IMR-90 (cell line): Measurements from ENCODE around the gene ACAN. TPM values are rescaled to one million over a fixed set of nuclear protein-coding genes. Genes with fewer than 3 reads are reported as not detected.

ENCODE experiments used
- ATAC-seq: fragments of 200-7000 bp; cut with Tn5 transposase; 2 replicates; pipeline ENCODE4 v1.9.1; 2020; ENCODE audit warnings: low read depth, mild to moderate bottlenecking, moderate library complexity
- BruUV-seq: library from RNA; stranded (reverse); fragments of 400-500 nt; replicated peaks from 2 replicates; lab custom pipeline; 2021; lab: Mats Ljungman, UMichigan
- CTCF ChIA-PET: fragments of 300-600 bp; formaldehyde crosslinking; extraction: SDS; loops from one replicate; lab custom pipeline; 2021; ENCODE audit warnings: antibody characterized with exemption; lab: Yijun Ruan, JAX
- POLR2A ChIA-PET: fragments of 300-600 bp; sonication (Branson Sonifier 250); formaldehyde crosslinking; loops from one replicate; lab custom pipeline; 2022; ENCODE audit warnings: antibody characterized with exemption; ENCODE audit not compliant: unreplicated experiment; lab: Charles Lee
- DNase-seq: peaks from one replicate; pipeline ENCODE4 v3.0.0; 2013
- H2AFZ ChIP-seq: replicated peaks from 2 replicates; pipeline ENCODE3; 2013; ENCODE audit warnings: low read length, mild to moderate bottlenecking; ENCODE audit not compliant: poor library complexity
- H2AK5ac ChIP-seq: 2 replicates; pipeline ENCODE4 v1.6.1; 2013; ENCODE audit warnings: low read depth, low read length, inconsistent platforms
- H2AK9ac ChIP-seq: replicated peaks from 2 replicates; pipeline ENCODE3; 2013; ENCODE audit warnings: mild to moderate bottlenecking, low read depth, low read length, moderate library complexity; ENCODE audit not compliant: poor library complexity
- H2BK120ac ChIP-seq: 2 replicates; pipeline ENCODE4 v1.6.1; 2013; ENCODE audit warnings: low read depth, low read length, inconsistent platforms
- H2BK15ac ChIP-seq: 3 replicates; pipeline ENCODE4 v1.6.1; 2013; ENCODE audit warnings: low read depth, low read length, inconsistent platforms
- H2BK20ac ChIP-seq: 2 replicates; pipeline ENCODE4 v1.6.1; 2013; ENCODE audit warnings: low read depth, mild to moderate bottlenecking, inconsistent platforms, low read length, moderate library complexity
- H2BK5ac ChIP-seq: 2 replicates; pipeline ENCODE4 v1.6.1; 2013; ENCODE audit warnings: mild to moderate bottlenecking, low read depth, low read length, inconsistent platforms; ENCODE audit not compliant: poor library complexity, severe bottlenecking
- H3K14ac ChIP-seq: replicated peaks from 2 replicates; pipeline ENCODE4 v1.6.1; 2013; ENCODE audit warnings: low read depth, low read length, inconsistent platforms
- H3K18ac ChIP-seq: 2 replicates; pipeline ENCODE4 v1.6.1; 2013; ENCODE audit warnings: low read depth, low read length, control low read depth
- H3K23ac ChIP-seq: 2 replicates; pipeline ENCODE4 v1.6.1; 2013; ENCODE audit warnings: low read depth, low read length, inconsistent platforms
- H3K27ac ChIP-seq: 2 replicates; pipeline ENCODE4 v1.5.1; 2013; ENCODE audit warnings: mild to moderate bottlenecking, control low read depth, low read length; ENCODE audit not compliant: insufficient read depth
- H3K27me3 ChIP-seq: 2 replicates; pipeline ENCODE4 v1.6.1; 2013; ENCODE audit warnings: low read length; ENCODE audit not compliant: control insufficient read depth, insufficient read depth
- H3K36me3 ChIP-seq: 2 replicates; pipeline ENCODE4 v1.6.1; 2013; ENCODE audit warnings: low read length, mixed read lengths; ENCODE audit not compliant: control insufficient read depth, insufficient read depth
- H3K4ac ChIP-seq: 2 replicates; pipeline ENCODE4 v1.6.1; 2013; ENCODE audit warnings: low read depth, low read length, inconsistent platforms
- H3K4me1 ChIP-seq: 2 replicates; pipeline ENCODE4 v1.6.1; 2013; ENCODE audit warnings: low read length, mixed read lengths; ENCODE audit not compliant: control insufficient read depth, insufficient read depth
- H3K4me2 ChIP-seq: 2 replicates; pipeline ENCODE4 v1.6.1; 2013; ENCODE audit warnings: low read depth, mild to moderate bottlenecking, control low read depth, low read length, moderate library complexity
- H3K4me3 ChIP-seq: 2 replicates; pipeline ENCODE4 v1.5.1; 2013; ENCODE audit warnings: low read depth, mild to moderate bottlenecking, control low read depth, low read length, moderate library complexity; ENCODE audit not compliant: insufficient read depth
- H3K56ac ChIP-seq: 2 replicates; pipeline ENCODE4 v1.6.1; 2013; ENCODE audit warnings: low read length, inconsistent platforms; ENCODE audit not compliant: insufficient read depth; ENCODE audit errors: extremely low read depth
- H3K79me1 ChIP-seq, 2 experiments: 2 replicates each; pipeline ENCODE4 v1.6.1; 2013; ENCODE audit warnings: low read length in 2 of 2, inconsistent platforms in 1 of 2, low read depth in 1 of 2
- H3K9ac ChIP-seq: 2 replicates; pipeline ENCODE4 v1.6.1; 2013; ENCODE audit warnings: low read depth, low read length, control low read depth
- H3K9me1 ChIP-seq: 2 replicates; pipeline ENCODE4 v1.6.1; 2013; ENCODE audit warnings: low read length, inconsistent platforms; ENCODE audit not compliant: insufficient read depth
- H3K9me3 ChIP-seq: 2 replicates; pipeline ENCODE4 v1.6.1; 2013; ENCODE audit warnings: low read length; ENCODE audit not compliant: control insufficient read depth, insufficient read depth
- H4K20me1 ChIP-seq: 2 replicates; pipeline ENCODE4 v1.6.1; 2013; ENCODE audit warnings: low read length, inconsistent platforms; ENCODE audit not compliant: insufficient read depth
- H4K5ac ChIP-seq: 2 replicates; pipeline ENCODE4 v1.6.1; 2013; ENCODE audit warnings: mild to moderate bottlenecking, low read depth, low read length, control low read depth
- H4K8ac ChIP-seq, 2 experiments: 2 replicates each; pipeline ENCODE4 v1.6.1; 2013; ENCODE audit warnings: low read depth in 2 of 2, low read length in 2 of 2, control low read depth in 1 of 2, inconsistent platforms in 1 of 2
- H4K91ac ChIP-seq: 2 replicates; pipeline ENCODE4 v1.6.1; 2013; ENCODE audit warnings: low read depth, low read length, inconsistent platforms; ENCODE audit not compliant: insufficient read depth
- MXI1 ChIP-seq: IDR thresholded peaks from 2 replicates; pipeline ENCODE4 v1.6.1; 2012; ENCODE audit warnings: low read depth, mild to moderate bottlenecking, low read length, moderate library complexity, borderline replicate concordance
- POLR2A ChIP-seq: IDR thresholded peaks from 2 replicates; pipeline ENCODE4 v1.6.1; 2012; ENCODE audit warnings: mild to moderate bottlenecking, low read depth, low read length
- RCOR1 ChIP-seq: IDR thresholded peaks from 2 replicates; pipeline ENCODE4 v1.6.1; 2012; ENCODE audit warnings: mild to moderate bottlenecking, low read length, improper control_type of control experiment; ENCODE audit not compliant: insufficient replicate concordance
- SMC3 ChIP-seq: fragments of 150-350 bp; IDR thresholded peaks from 2 replicates; pipeline ENCODE4 v1.6.1; 2016; ENCODE audit warnings: low read depth, mild to moderate bottlenecking, antibody characterized with exemption, low read length, moderate library complexity
- WGBS, 2 experiments: methylation state at CpG; one replicate each; pipeline versions ENCODE4 v1.1.5 to v1.1.7; 2013; ENCODE audit warnings: missing lambda C conversion rate in 2 of 2; ENCODE audit not compliant: insufficient read length in 1 of 2; ENCODE audit errors: extremely low coverage in 2 of 2; 5-methylcytosine and 5-hydroxymethylcytosine counted together
- dilution Hi-C: fragments of 300-500 bp; cut with HindIII; formaldehyde crosslinking; loops from one replicate; pipeline ENCODE4 v1.14.3; 2018; ENCODE audit warnings: low sequenced_read_pairs; ENCODE audit not compliant: unreplicated experiment
- in situ Hi-C: fragments of 300-500 bp; cut with MboI; formaldehyde crosslinking; loops from 3 replicates; pipeline ENCODE4 v1.14.3; 2019; ENCODE audit warnings: low sequenced_read_pairs, inconsistent platforms, mixed read lengths
- intact Hi-C: fragments of 100-400 bp; cut with micrococcal nuclease; formaldehyde crosslinking; loops from 2 replicates; pipeline ENCODE4 v1.10.0; 2022
- polyA plus RNA-seq, 3 experiments: library from polyadenylated mRNA; depleted of rRNA; stranded (reverse); fragments of >200 nt; gene quantifications; 2 replicates each; pipeline ENCODE4 v1.2.3, GENCODE V29; 2012; ENCODE audit warnings: low replicate concordance in 1 of 3
- total RNA-seq: library from RNA; depleted of rRNA; stranded (reverse); fragments of >200 nt; gene quantifications from 2 replicates; pipeline ENCODE4 v1.2.3, GENCODE V29; 2012
- TF ChIP-seq, protein P1 (sequence below): fragments of 150-350 bp; IDR thresholded peaks from 2 replicates; pipeline ENCODE4 v1.6.1; 2016; ENCODE audit warnings: low read depth, mild to moderate bottlenecking, low read length, moderate library complexity, borderline replicate concordance

The ACAN gene
- total and polyA plus RNA-seq, 2 of the 4 experiments (the other 2 are of a cell fraction): 0.54 to 0.96 TPM

DNA sequence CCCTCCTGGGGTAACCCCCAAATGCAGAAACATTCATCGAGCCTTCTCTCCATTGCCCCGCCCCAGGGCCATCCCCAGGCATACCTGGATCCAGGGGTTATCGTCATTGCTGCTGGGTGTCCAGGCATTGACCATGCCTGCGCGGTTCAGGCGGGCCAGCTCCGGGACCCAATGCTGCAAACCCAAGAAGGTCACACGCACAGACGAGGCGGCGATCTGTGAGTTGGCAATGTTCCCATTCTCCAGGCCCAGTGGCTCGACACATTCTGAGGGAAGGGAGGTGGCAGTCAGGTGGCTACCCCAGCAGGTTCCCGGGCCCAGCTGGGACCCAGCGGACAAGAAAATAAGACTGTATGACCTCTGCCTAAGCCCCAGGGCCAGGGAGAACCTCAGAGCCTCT is 103.9 kb downstream of the ACAN start:
- Histone ChIP-seq H3K36me3 (peaks cover 68% of the 10 kb centered on the region), H3K9me1 (peaks cover 33% of the 10 kb centered on the region), H4K8ac (no peak overlapping the region), H3K14ac (no peak overlapping the region), H3K4me2 (no peak overlapping the region), H3K56ac (no peak overlapping the region), H3K27me3 (no peaks in the 10 kb centered on the region), H2BK5ac (no peak overlapping the region), H3K9ac (no peak overlapping the region), H3K4me1 (peaks cover 29% of the 10 kb centered on the region), H3K79me1 (peaks cover 37 to 96% of the 10 kb centered on the region in 2 experiments), H2AK9ac (no peak overlapping the region), H2BK120ac (no peak overlapping the region), H3K4ac (no peak overlapping the region), H2AK5ac (no peak overlapping the region), H3K27ac (no peak overlapping the region), H3K18ac (no peak overlapping the region), H3K23ac (no peak overlapping the region), H4K91ac (no peak overlapping the region), H4K5ac (no peak overlapping the region), H2BK20ac (no peak overlapping the region), H2BK15ac (no peak overlapping the region), H4K20me1 (peaks cover 87% of the 10 kb centered on the region), H2AFZ (no peak overlapping the region), H3K9me3 (no peaks in the 10 kb centered on the region), H3K4me3 (no peak overlapping the region)
- BruUV-seq: no TSS peak
- TF ChIP-seq, protein P1, sequence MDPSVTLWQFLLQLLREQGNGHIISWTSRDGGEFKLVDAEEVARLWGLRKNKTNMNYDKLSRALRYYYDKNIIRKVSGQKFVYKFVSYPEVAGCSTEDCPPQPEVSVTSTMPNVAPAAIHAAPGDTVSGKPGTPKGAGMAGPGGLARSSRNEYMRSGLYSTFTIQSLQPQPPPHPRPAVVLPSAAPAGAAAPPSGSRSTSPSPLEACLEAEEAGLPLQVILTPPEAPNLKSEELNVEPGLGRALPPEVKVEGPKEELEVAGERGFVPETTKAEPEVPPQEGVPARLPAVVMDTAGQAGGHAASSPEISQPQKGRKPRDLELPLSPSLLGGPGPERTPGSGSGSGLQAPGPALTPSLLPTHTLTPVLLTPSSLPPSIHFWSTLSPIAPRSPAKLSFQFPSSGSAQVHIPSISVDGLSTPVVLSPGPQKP: no peak
- TF ChIP-seq MXI1: no peak
- TF ChIP-seq SMC3: no peak
- no peak for TF ChIP-seq RCOR1
- no peak for TF ChIP-seq POLR2A
- ChIA-PET POLR2A (interaction anchor here (0.6 kb wide), 1 partner anchor 75 kb away, joined by 4 read pairs; no protein-coding TSS in a partner anchor), CTCF (no interaction called here)
- in situ Hi-C loops: loop anchor here (5.0 kb wide), 1 partner anchor 110 kb away; no protein-coding TSS in a partner anchor
- WGBS, 2 experiments: 93% methylated on average over 8 of the region's 14 CpGs; no CpG with 5 or more reads in 1 of the 2 experiments
- no peak for ATAC-seq
- no peak for DNase-seq
- dilution Hi-C loops: loop anchor here (25.0 kb wide), 1 partner anchor 105 kb away; no protein-coding TSS in a partner anchor
- intact Hi-C loops: loop anchor here (10.0 kb wide), 1 partner anchor 398 kb away; no protein-coding TSS in a partner anchor
